Lower lobe of right lung (tissue), 2 donors: ENCODE data around the gene SH3RF1. TPM values are rescaled to one million over a fixed set of nuclear protein-coding genes. Genes with fewer than 3 reads are reported as not detected.

Source experiments
- ATAC-seq, 2 donors: fragments of 200-7000 bp; cut with Tn5 transposase; one replicate each; pipeline ENCODE4 v1.9.1; 2020 to 2022; ENCODE audit warnings: mild to moderate bottlenecking in 2 of 2, moderate library complexity in 2 of 2
- DNase-seq: peaks from one replicate; pipeline ENCODE4 v3.0.0-alpha.2; 2020
- H3K27ac ChIP-seq: fragments of 200-600 bp; one replicate; pipeline ENCODE4 v1.8.0; 2022
- H3K27me3 ChIP-seq: fragments of 200-600 bp; one replicate; pipeline ENCODE4 v1.8.0; 2022; ENCODE audit warnings: low read depth
- H3K36me3 ChIP-seq: fragments of 200-600 bp; one replicate; pipeline ENCODE4 v1.8.0; 2022; ENCODE audit warnings: mild to moderate bottlenecking
- H3K4me1 ChIP-seq: fragments of 200-600 bp; one replicate; pipeline ENCODE4 v1.8.0; 2022
- H3K4me3 ChIP-seq: fragments of 200-600 bp; one replicate; pipeline ENCODE4 v1.8.0; 2022; ENCODE audit warnings: mild to moderate bottlenecking
- H3K9me3 ChIP-seq: fragments of 200-600 bp; one replicate; pipeline ENCODE4 v1.8.0; 2022
- intact Hi-C: fragments of 100-400 bp; cut with DNase I; formaldehyde crosslinking; loops from one replicate; pipeline ENCODE4 v1.11.0; 2022
- total RNA-seq: library from RNA; stranded (reverse); fragmentation: NEBNext Ultra II Directional; extraction: Animal tissue kit (Norgen Biotek cat#: 25700); gene quantifications from one replicate; pipeline ENCODE4 v1.2.1, GENCODE V29; 2021
- TF ChIP-seq, protein P1 (sequence below): fragments of 200-600 bp; IDR thresholded peaks from one replicate; pipeline ENCODE4 v1.8.0; 2022; ENCODE audit warnings: antibody characterized with exemption, mild to moderate bottlenecking
- donor health status: DM: no; HTN: yes; CAD: no; lungs with severe emphysema.

The SH3RF1 gene
- total RNA-seq, 1 donor from 2014 or later = 34.2 TPM

DNA sequence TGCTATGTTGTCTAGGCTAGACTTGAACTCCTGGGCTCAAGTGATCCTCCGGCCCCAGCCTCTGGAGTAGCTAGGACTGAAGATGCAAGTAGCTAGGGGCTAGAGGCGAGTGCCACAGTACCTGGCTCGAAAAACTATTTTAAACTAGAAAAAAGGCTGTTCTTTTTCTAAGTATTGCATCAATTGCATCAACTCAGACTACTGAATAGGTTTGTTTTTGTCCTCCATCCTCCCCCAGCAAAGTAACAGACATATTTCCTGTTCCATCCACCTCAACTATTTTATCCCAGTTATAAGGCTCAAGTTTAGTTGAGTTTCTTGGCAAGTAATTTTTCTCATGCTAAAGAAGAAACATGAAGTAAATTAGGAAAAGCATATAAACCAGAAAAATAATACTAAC, 4.1 kb downstream of the SH3RF1 start:
- H3K9me3 ChIP-seq = no peaks in the 10 kb centered on the region
- peak overlapping the region; percentile 81 for H3K4me3 ChIP-seq
- H3K27ac ChIP-seq = peak overlapping the region; percentile 32
- H3K36me3 ChIP-seq = no peaks in the 10 kb centered on the region
- TF ChIP-seq, protein P1, sequence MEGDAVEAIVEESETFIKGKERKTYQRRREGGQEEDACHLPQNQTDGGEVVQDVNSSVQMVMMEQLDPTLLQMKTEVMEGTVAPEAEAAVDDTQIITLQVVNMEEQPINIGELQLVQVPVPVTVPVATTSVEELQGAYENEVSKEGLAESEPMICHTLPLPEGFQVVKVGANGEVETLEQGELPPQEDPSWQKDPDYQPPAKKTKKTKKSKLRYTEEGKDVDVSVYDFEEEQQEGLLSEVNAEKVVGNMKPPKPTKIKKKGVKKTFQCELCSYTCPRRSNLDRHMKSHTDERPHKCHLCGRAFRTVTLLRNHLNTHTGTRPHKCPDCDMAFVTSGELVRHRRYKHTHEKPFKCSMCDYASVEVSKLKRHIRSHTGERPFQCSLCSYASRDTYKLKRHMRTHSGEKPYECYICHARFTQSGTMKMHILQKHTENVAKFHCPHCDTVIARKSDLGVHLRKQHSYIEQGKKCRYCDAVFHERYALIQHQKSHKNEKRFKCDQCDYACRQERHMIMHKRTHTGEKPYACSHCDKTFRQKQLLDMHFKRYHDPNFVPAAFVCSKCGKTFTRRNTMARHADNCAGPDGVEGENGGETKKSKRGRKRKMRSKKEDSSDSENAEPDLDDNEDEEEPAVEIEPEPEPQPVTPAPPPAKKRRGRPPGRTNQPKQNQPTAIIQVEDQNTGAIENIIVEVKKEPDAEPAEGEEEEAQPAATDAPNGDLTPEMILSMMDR = no peak
- peaks cover 67% of the 10 kb centered on the region for H3K4me1 ChIP-seq
- DNase-seq (no peak), ATAC-seq (no peak)
- H3K27me3 ChIP-seq = no peaks in the 10 kb centered on the region
- intact Hi-C loops = no loop called here

DNA sequence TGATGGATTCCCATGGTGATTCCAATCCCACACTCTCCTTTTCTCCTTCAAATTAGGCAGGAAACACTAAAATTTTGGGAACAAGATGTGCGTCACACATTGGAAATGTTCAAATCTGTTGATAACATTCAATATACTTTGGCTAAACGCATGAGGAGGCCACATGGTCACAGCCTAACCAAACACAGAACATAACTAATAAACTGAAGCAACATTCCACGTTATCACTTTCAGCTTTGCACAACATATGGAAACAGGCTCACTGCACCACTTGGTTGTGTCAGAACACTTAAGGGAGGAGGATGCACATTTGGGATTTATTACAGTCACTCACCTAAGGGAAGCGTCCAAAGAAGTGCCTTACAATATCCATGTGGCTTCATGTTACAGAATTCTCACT, 4.7 kb downstream of the SH3RF1 start:
- TF ChIP-seq, protein P1 = no peak
- no peak for ATAC-seq
- DNase-seq = no peak
- Histone ChIP-seq H3K27ac (peak overlapping the region; percentile 32), H3K27me3 (no peaks in the 10 kb centered on the region), H3K9me3 (no peaks in the 10 kb centered on the region), H3K4me1 (peaks cover 71% of the 10 kb centered on the region), H3K4me3 (peak overlapping the region; percentile 81), H3K36me3 (no peaks in the 10 kb centered on the region)
- intact Hi-C loops = no loop called here

DNA sequence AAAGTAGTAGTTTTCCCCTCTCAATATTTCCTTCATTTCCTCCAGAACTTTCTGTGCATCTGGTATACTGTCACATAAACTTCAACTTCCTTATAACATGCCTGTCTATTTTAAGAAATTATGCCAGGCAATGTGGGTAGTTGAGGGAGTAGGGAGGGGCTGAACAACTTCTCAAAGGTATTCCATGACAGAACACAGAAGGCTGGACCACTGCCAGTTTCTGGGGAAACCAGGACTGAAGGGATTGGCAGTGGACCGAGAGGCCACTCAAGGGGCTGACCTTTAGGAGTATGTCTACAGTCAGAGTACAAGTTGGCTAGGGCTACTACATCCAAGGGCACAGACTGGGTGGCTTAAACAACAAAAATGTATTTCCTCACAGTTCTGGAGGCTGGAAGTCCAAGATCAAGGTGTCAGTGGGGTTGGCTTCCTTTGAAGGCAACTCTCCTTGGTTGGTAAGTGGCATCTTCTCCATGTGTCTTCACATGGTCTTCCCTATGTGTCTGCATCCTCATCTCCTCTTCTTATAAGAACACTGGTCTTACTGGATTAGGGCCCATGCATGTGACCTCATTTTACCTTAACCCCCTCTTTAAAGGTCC, 6.9 kb downstream of the SH3RF1 start:
- DNase-seq = peak; percentile 71
- no peaks in the 10 kb centered on the region for H3K27me3 ChIP-seq
- peak; percentile 68 to 79 for ATAC-seq
- peaks cover 83% of the 10 kb centered on the region for H3K4me1 ChIP-seq
- intact Hi-C loops = no loop called here
- H3K27ac ChIP-seq = no peak overlapping the region
- H3K4me3 ChIP-seq = no peak overlapping the region
- TF ChIP-seq, protein P1 = no peak
- no peaks in the 10 kb centered on the region for H3K36me3 ChIP-seq
- H3K9me3 ChIP-seq = no peaks in the 10 kb centered on the region

DNA sequence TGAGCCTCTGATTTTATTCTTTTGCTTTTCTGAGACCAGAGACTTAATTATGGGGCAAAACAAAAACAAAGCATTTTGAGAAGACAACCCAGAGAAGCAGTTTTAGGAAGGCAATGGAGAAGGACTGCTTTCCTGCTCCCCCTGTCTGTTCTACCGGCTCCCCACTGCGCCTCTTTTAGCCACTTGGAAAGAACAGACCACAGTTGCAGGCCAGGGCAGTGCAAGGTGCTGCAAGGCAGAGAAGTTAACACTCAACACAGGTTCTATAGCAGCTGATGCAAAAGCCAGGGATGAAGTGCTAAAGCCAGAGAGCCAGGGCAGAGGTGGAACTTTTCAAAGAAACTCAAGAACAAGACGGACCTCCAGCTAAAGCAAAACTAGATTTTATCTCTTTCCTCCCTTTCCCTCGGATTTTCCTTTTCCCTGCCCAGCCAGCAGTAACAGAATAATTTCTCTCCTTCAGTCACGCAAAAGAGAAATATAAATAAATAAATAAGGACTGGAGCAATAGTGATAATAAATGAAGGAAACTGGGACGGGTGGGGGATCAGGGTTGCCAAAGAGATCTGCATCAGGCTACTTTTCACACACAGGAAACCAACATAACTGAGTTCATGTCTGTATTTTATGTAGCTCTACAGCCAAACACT, 10.4 kb downstream of the SH3RF1 start:
- intact Hi-C loops = no loop called here
- Histone ChIP-seq H3K36me3 (no peaks in the 10 kb centered on the region), H3K4me1 (peaks cover 81% of the 10 kb centered on the region), H3K27me3 (no peaks in the 10 kb centered on the region), H3K27ac (no peak overlapping the region), H3K9me3 (no peaks in the 10 kb centered on the region), H3K4me3 (no peak overlapping the region)
- DNase-seq (no peak), ATAC-seq (no peak)
- TF ChIP-seq, protein P1 = no peak

DNA sequence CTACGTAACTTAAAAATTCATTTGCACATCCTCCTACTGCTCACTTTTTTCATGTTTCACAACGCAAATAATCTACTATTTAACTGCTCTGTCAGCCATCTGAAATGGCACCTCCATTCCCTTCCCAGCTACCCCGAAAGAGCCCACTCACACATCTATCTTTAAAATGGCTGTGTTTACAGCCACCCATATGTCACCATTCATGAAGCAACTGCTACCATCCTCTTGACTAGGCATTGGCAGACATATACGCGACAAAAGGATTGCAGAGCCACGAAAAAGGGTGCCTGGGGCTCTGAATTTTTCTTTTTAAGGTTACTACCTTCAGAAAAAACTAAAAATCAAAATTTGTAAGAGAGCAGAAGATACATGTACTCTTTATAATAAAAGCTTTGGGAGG, 11.5 kb downstream of the SH3RF1 start:
- Histone ChIP-seq H3K36me3 (no peaks in the 10 kb centered on the region), H3K9me3 (no peaks in the 10 kb centered on the region), H3K27me3 (no peaks in the 10 kb centered on the region), H3K4me3 (no peak overlapping the region), H3K4me1 (peaks cover 81% of the 10 kb centered on the region), H3K27ac (no peak overlapping the region)
- no peak for DNase-seq
- intact Hi-C loops = no loop called here
- no peak for ATAC-seq
- TF ChIP-seq, protein P1 = no peak
